Right lobe of liver (tissue), 6 donors: ENCODE measurements around the gene MRGPRG. TPM values are rescaled to one million over a fixed set of nuclear protein-coding genes. Genes with fewer than 3 reads are reported as not detected.

Source experiments
- ATAC-seq, 4 donors: fragments of 200-7000 bp; cut with Tn5 transposase; one replicate each; pipeline ENCODE4 v1.9.1; 2020; ENCODE audit warnings: mild to moderate bottlenecking in 4 of 4, moderate library complexity in 4 of 4
- DNase-seq, 3 donors: peaks; one replicate each; pipeline ENCODE4 v3.0.0-alpha.2; 2020
- H3K27ac ChIP-seq, 3 donors: fragments of 200-600 bp; one replicate each; pipeline ENCODE4 v1.8.0; 2022
- H3K27me3 ChIP-seq, 2 donors: fragments of 200-600 bp; one replicate each; pipeline ENCODE4 v1.8.0; 2022
- H3K36me3 ChIP-seq, 4 donors: fragments of 200-600 bp; sonication (generic) in 1 of 4; one replicate each; pipeline versions ENCODE4 v1.5.1 to v1.8.0; 2017 to 2022; ENCODE audit warnings: control low read depth in 1 of 4
- H3K4me1 ChIP-seq, 4 donors: fragments of 200-600 bp; sonication (generic) in 1 of 4; one replicate each; pipeline versions ENCODE4 v1.5.1 to v1.8.0; 2017 to 2022; ENCODE audit warnings: control low read depth in 1 of 4
- H3K4me3 ChIP-seq, 3 donors: fragments of 200-600 bp; one replicate each; pipeline ENCODE4 v1.8.0; 2022
- H3K9me3 ChIP-seq, 4 donors: fragments of 200-600 bp; sonication (generic) in 1 of 4; one replicate each; pipeline versions ENCODE4 v1.5.1 to v1.8.0; 2017 to 2022; ENCODE audit warnings: control low read depth in 1 of 4
- POLR2A ChIP-seq: fragments of 450-650 bp; IDR thresholded peaks from one replicate; pipeline ENCODE4 v1.6.1; 2017; ENCODE audit warnings: antibody characterized with exemption, mild to moderate bottlenecking
- WGBS: methylation state at CpG from one replicate; pipeline ENCODE4 v1.1.6; 2018; ENCODE audit warnings: low coverage, low lambda C conversion rate; ENCODE audit not compliant: insufficient coverage; ENCODE audit errors: missing lambda C conversion rate; 5-methylcytosine and 5-hydroxymethylcytosine counted together
- intact Hi-C, 2 donors: fragments of 100-400 bp; cut with DNase I; formaldehyde crosslinking; loops; one replicate each; pipeline versions ENCODE4 v1.11.2 to v1.14.1; 2022
- total RNA-seq, 6 experiments: library from RNA; depleted of rRNA in 2 of 6; stranded (reverse); fragments of >200 nt in 2 of 6; fragmentation: NEBNext Ultra II Directional in 3 of 6; extraction: Animal tissue kit (Norgen Biotek cat#: 25700) in 3 of 6; gene quantifications; one replicate each; pipeline versions ENCODE4 v1.1.0 to v1.2.4, GENCODE V29; 2016 to 2023
- TF ChIP-seq, protein P1 (sequence below), 4 donors: fragments of 200-600 bp in 3 of 4; fragments of 450-650 bp in 1 of 4; IDR thresholded peaks; one replicate each; pipeline versions ENCODE4 v1.5.1 to v1.8.0; 2016 to 2022; ENCODE audit warnings: antibody characterized with exemption in 4 of 4, mild to moderate bottlenecking in 2 of 4
- donor health status: DM: no; HTN: yes; CAD: no.
- donor health status: DM: no; HTN: no; CAD: no.
- donor health status: DM: no; HTN: no; CAD: no.
- donor health status: DM: no; HTN: yes; CAD: no.
- donor health status: DM: no; HTN: yes; CAD: no.

The MRGPRG gene
- total RNA-seq, 6 experiments from 2014 or later = not detected

DNA sequence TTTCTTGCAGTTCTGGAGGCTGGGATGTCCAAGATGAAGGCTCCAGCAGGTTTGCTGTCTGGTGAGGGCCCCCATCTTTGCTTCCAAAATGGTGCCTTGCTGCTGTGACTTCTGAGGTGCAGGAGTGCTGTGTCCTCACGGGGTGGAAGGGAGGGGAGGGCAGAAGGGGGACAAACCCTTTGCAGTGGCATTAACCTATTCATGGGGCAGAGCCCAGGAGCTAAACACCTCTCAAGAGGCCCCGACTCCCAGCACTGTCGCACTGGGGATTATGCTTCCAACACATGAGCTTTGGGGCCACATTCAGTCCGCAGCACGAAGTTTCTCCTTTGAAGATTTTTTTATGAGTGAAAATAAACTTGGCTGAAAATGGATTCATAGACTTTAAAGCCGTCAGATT lies 28.0 kb downstream of the MRGPRG start:
- Histone ChIP-seq H3K36me3 (no peaks in the 10 kb centered on the region), H3K9me3 (no peaks in the 10 kb centered on the region), H3K27me3 (no peaks in the 10 kb centered on the region), H3K27ac (no peak overlapping the region), H3K4me3 (no peak overlapping the region), H3K4me1 (no peaks in the 10 kb centered on the region)
- TF ChIP-seq, protein P1, sequence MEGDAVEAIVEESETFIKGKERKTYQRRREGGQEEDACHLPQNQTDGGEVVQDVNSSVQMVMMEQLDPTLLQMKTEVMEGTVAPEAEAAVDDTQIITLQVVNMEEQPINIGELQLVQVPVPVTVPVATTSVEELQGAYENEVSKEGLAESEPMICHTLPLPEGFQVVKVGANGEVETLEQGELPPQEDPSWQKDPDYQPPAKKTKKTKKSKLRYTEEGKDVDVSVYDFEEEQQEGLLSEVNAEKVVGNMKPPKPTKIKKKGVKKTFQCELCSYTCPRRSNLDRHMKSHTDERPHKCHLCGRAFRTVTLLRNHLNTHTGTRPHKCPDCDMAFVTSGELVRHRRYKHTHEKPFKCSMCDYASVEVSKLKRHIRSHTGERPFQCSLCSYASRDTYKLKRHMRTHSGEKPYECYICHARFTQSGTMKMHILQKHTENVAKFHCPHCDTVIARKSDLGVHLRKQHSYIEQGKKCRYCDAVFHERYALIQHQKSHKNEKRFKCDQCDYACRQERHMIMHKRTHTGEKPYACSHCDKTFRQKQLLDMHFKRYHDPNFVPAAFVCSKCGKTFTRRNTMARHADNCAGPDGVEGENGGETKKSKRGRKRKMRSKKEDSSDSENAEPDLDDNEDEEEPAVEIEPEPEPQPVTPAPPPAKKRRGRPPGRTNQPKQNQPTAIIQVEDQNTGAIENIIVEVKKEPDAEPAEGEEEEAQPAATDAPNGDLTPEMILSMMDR (IDR thresholded peaks at IDR 0.05) = no peak
- no peak for TF ChIP-seq POLR2A
- 66% methylated on average over 5 of the region's 6 CpGs for WGBS
- no peak for ATAC-seq
- peak in 1 of 3 donors; percentile 33 for DNase-seq
- intact Hi-C loops = no loop called here

DNA sequence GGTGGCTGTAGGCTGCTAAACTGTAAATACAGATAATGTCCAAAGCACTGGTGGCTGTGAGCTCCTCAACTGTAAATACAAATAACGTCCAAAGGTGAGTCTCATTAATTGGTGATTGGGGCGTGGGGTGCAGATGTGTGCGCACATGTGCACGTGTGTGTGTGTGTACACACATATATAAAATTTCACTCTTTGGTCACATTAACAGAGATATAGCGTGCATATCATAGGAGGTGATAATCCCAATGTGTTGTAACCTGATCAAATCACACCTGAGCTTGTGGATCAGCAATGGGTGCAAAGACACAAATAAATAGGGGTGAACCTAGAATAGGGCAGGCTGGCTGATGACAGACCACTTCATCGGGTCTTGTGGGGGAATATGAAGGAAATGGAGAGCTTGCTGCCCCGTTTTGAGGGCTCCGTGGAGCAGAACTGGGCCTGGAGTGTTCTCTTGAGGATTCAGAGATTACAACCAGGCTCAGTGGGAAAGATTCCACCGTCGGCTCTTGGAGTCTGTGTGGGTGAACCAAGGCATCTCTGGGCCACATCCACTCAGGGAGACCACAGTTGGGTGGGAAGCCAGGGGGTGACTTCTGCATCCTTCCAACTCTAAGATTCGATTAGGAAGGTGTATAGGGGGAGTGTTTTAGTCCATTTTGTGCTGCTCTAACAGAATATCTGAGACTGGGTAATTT lies 28.6 kb downstream of the MRGPRG start:
- intact Hi-C loops = no loop called here

DNA sequence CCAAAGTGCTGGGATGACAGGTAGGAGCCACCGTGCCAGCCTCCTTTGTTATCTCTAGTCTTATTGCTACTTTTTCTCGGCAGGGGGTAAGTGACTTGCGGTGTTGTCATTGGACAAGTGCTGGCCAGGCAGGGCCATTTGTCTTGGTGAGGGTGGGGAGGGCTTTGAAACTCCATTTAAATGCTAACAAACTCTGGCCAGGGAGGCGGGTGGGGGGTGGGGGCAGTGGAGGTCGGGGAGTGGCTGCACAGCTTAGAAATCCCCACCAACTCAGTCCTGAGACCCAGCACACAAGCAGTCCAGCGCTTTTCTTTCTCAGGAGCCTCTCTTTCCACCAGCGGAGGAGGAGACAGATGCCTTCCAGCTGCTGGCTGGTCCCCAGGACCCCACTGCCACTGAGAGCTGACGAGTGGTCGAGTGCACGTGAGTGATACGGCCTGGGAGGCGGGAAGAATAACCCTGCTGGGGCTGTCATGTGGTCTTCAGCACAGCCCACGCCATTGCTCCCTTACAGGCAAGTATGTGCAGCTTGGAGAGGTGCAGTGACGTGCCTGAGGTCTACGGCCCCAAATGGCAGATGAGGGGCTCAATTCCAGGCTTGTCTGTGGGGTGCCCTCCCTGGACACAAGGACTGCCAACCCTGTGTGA lies 29.3 kb downstream of the MRGPRG start:
- peak in 1 of 3 donors; percentile 35 for DNase-seq
- Histone ChIP-seq H3K4me1 (no peaks in the 10 kb centered on the region), H3K27ac (no peak overlapping the region), H3K27me3 (no peaks in the 10 kb centered on the region), H3K36me3 (no peaks in the 10 kb centered on the region), H3K9me3 (no peaks in the 10 kb centered on the region), H3K4me3 (no peak overlapping the region)
- intact Hi-C loops = no loop called here
- TF ChIP-seq POLR2A = no peak
- TF ChIP-seq, protein P1 (IDR thresholded peaks at IDR 0.05) = no peak
- 30% methylated on average over 6 of the region's 15 CpGs for WGBS
- ATAC-seq = no peak

More for the DNA sequence above, 28.6 kb downstream of the MRGPRG start:
- ATAC-seq (no peak), DNase-seq (no peak)
- Histone ChIP-seq H3K9me3 (no peaks in the 10 kb centered on the region), H3K27ac (no peak overlapping the region), H3K4me3 (no peak overlapping the region), H3K27me3 (no peaks in the 10 kb centered on the region), H3K36me3 (no peaks in the 10 kb centered on the region), H3K4me1 (no peaks in the 10 kb centered on the region)
- TF ChIP-seq POLR2A = no peak
- TF ChIP-seq, protein P1 (IDR thresholded peaks at IDR 0.05) = no peak
- WGBS = 72% methylated on average over 6 of the region's 11 CpGs

DNA sequence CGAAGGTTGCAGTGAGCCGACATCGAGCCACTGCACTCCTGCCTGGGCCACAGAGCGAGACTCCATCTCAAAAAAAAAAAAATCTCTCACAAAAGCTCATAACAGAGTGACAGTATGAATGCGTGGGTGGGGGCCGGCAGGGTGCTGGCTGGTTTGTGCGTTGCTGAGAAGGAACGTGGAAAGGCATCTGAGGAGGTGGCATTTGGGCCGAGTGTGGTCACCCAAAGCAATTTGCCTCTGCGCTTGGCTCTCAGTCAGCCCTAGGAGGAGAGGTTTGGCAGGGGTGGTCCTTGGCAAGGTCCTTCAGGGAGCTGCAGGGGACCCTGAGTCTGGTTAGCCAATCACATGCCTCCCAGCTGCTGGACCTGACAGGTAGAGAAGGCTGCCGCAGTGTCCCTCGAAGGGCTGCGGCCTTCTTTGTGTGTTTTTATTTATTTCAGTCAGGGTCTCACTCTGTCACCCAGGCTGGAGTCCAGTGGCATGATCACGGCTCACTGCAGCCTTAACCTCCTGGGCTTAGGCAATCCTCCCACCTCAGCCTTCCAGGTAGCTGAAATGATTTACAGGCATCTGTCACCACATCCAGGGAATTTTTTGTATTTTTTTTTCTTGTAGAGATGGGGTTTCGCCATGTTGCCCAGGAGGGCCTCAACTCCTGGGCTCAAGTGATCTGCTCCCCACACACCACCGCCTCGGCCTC lies 30.0 kb downstream of the MRGPRG start:
- 66% methylated on average over 9 of the region's 17 CpGs for WGBS
- Histone ChIP-seq H3K27me3 (no peaks in the 10 kb centered on the region), H3K9me3 (no peaks in the 10 kb centered on the region), H3K4me3 (no peak overlapping the region), H3K36me3 (no peaks in the 10 kb centered on the region), H3K4me1 (no peaks in the 10 kb centered on the region), H3K27ac (no peak overlapping the region)
- intact Hi-C loops = no loop called here
- no peak for ATAC-seq
- no peak for DNase-seq
- TF ChIP-seq POLR2A = no peak
- TF ChIP-seq, protein P1 (IDR thresholded peaks at IDR 0.05) = no peak
